IMR-90 (cell line): ENCODE measurements around the gene KLHL29.

Experiments used
- CTCF ChIP-seq: conservative IDR thresholded peaks from 2 replicates; pipeline ENCODE4 v1.5.1; 2012; ENCODE audit warnings: mild to moderate bottlenecking, low read depth, low read length, improper control_type of control experiment
- RAD21 ChIP-seq: IDR thresholded peaks from 2 replicates; pipeline ENCODE4 v1.6.1; 2012; ENCODE audit warnings: low read length, improper control_type of control experiment

GRCh38 chr2:23538566-23538965, 153.6 kb downstream of the KLHL29 start:
- TF ChIP-seq RAD21 (no peak), CTCF (no peak)
